Activated T-cell treated with anti-CD3 and anti-CD28 coated beads, Interleukin-2, amount 50 U/mL, for 72 hours (primary cell): Measurements from ENCODE around the gene PLCXD3. TPM values are rescaled to one million over a fixed set of nuclear protein-coding genes. Genes with fewer than 3 reads are reported as not detected.

Source experiments
- ATAC-seq, 2 donors: fragments of 150-1000 bp; cut with Tn5 transposase; replicated peaks in 1 of 2; 2 replicates each; pipeline ENCODE4 v1.10.0; 2021; ENCODE audit warnings: moderate library complexity in 2 of 2, mild to moderate bottlenecking in 1 of 2
- DNase-seq, 2 donors: peaks; one replicate each; pipeline ENCODE4 v3.0.0; 2021 to 2022; ENCODE audit warnings: mixed read lengths in 1 of 2
- H3K27ac Mint-ChIP-seq: one replicate; pipeline ENCODE4 v1.8.0; 2022; ENCODE audit warnings: mild to moderate bottlenecking, moderate library complexity, mixed read lengths
- H3K27me3 Mint-ChIP-seq: one replicate; pipeline ENCODE4 v1.8.0; 2022; ENCODE audit warnings: low read depth, mixed read lengths
- H3K36me3 Mint-ChIP-seq, 2 donors: one replicate each; pipeline ENCODE4 v1.8.0; 2022; ENCODE audit warnings: mixed read lengths in 2 of 2, mild to moderate bottlenecking in 1 of 2; ENCODE audit not compliant: insufficient read depth in 2 of 2
- H3K4me1 Mint-ChIP-seq: one replicate; pipeline ENCODE4 v1.8.0; 2022; ENCODE audit warnings: low read depth, mixed read lengths
- H3K4me3 Mint-ChIP-seq, 2 donors: one replicate each; pipeline ENCODE4 v1.8.0; 2022; ENCODE audit warnings: mild to moderate bottlenecking in 2 of 2, mixed read lengths in 2 of 2, moderate library complexity in 2 of 2
- H3K9me3 Mint-ChIP-seq, 2 donors: one replicate each; pipeline ENCODE4 v1.8.0; 2022; ENCODE audit warnings: mixed read lengths in 2 of 2
- total RNA-seq, 2 donors: library from RNA; stranded (reverse); gene quantifications; one replicate each; pipeline ENCODE4 v1.2.3, GENCODE V29; 2022

Gene PLCXD3
- total RNA-seq, 2 donors from 2014 or later: not detected

DNA sequence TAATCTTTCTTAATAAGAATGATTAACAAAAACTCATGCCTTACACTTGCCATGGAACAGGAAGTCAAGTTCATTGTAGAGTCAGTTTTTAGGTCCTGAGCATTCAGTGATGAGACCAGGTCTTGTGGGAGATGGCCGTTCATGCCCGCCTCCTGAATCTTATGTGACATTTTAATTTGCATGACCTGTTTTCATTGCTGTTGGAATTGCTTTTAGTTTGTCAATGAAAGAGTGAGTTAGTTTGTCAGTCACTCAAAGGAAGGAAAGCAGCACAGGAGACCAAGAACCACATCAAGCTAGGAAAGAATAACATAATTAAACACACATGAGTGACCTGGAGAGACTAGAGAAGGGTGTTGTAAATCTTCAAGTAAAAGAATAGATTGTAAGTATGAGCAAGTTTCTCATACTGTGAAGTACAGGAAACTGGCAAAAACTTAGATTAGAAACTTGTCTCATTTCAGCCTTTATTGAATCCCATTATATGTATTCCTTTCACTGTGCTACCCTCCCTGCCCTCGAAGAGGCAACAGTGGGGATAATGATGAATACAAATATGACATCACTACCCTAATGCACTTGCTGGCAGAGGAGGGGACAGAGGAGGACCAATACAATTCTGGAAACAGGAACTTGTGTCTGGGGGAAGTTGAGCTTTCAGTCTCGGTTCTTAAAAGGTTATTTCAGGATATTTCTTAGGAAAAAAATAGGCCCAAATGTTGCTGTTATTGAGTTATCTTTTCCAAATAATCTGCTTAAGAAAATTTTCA, 232.7 kb downstream of the PLCXD3 start:
- Mint-ChIP-seq H3K27ac (no peak overlapping the region), H3K4me1 (no peaks in the 10 kb centered on the region), H3K4me3 (no peak overlapping the region), H3K36me3 (no peaks in the 10 kb centered on the region), H3K27me3 (no peaks in the 10 kb centered on the region), H3K9me3 (peaks cover 0 to 1% of the 10 kb centered on the region in 2 donors)
- ATAC-seq: no peak
- DNase-seq: no peak

DNA sequence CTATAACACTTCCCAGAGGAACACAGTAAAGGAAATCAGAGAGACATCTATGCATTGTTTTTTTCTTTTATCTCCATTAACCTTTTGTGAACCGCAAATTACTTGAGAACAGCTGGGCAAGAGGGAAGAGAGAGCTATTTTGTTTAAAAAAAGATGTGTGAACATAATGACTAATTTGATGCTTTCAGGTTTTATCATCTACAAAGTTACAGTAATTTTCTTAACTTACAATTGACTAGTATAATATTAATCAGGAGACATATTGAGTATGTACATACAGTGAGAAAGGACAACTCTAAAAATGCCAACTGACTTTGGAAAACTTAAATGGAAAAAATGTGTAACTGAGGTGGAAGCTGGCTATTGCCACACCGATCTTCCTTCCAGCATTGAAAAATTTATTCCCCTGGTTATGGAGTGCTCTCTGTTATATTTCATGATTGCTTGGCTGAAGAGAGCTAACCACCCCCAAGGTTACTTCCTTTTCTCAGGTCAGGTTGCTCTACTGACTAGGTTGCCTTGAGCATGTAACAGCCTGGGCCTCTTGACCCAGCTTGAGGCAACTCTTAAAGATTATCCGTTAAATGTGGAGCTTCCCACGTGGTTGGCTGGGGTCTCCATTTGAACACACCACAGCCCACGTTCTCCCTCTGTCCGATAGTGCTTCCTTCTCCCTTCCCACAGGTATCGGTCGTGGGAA, 234.4 kb downstream of the PLCXD3 start:
- no peaks in the 10 kb centered on the region for H3K4me1 Mint-ChIP-seq

DNA sequence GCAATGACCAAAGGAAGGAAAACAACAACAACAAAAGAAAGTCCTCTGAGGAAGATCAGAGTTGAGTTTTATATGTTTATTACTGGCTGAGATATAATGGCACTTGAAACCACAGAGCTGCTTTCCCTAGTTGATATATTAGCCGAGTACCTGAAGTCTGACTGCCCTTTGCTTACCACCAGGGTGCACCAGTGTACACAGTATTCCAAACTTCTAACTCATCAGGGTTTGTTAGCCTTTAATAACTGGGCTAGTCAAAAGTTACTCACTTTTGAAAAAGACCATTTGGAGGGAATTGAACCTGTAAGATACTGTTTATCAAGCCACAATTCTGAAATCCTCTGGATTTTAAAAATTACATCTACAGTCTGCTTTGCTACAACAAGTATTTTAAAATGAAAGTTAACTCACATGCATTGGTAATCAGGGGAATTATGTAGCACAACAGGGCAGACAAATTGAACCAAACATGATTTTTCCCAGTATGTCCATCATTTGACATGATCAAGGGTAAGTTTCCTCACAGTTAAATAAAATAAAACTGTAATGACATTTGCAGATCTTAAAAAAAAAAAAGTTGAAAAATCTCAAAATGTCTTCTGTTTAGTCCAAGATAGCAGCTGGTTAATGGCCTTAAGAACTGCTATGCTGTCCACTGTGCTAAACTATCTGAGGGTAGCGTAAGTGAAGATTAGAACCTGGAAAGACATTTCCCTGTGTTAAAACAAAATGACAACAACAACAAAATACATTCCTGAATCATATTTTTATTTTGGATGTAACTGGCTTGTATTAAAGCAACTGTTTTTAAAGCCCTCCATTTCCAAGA, 239.8 kb downstream of the PLCXD3 start:
- ATAC-seq (no peak), DNase-seq (no peak)
- Mint-ChIP-seq H3K9me3 (no peaks in the 10 kb centered on the region), H3K27me3 (no peaks in the 10 kb centered on the region), H3K27ac (no peak overlapping the region), H3K36me3 (no peaks in the 10 kb centered on the region), H3K4me3 (no peak overlapping the region), H3K4me1 (no peaks in the 10 kb centered on the region)

More for the DNA sequence above, 234.4 kb downstream of the PLCXD3 start:
- peaks cover 0 to 1% of the 10 kb centered on the region in 2 donors for H3K9me3 Mint-ChIP-seq
- H3K27me3 Mint-ChIP-seq: no peaks in the 10 kb centered on the region
- H3K36me3 Mint-ChIP-seq: no peaks in the 10 kb centered on the region
- H3K27ac Mint-ChIP-seq: no peak overlapping the region
- no peak overlapping the region for H3K4me3 Mint-ChIP-seq
- ATAC-seq (no peak), DNase-seq (no peak)

DNA sequence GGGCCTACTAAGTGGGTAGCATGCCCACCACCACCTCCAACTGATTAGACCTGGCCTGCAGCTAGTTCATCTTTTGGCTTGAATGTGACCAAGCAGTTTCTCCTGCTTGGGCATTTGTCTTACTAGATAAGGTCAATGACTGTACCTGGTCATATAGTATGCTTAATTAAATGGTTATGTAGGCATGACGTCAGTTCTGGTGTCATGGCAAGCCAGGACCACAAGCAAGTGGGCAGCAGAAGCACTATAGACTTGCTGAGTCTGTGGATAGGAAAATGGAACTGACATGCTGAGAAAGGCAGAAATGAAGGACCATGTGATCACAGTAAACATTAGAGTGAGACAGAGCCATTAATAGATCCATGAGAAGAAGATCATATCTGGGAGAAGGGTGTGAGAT, 241.5 kb downstream of the PLCXD3 start:
- no peaks in the 10 kb centered on the region for H3K9me3 Mint-ChIP-seq
- no peaks in the 10 kb centered on the region for H3K27me3 Mint-ChIP-seq
- no peak overlapping the region for H3K27ac Mint-ChIP-seq
- H3K4me3 Mint-ChIP-seq: no peak overlapping the region
- ATAC-seq: no peak
- H3K4me1 Mint-ChIP-seq: no peaks in the 10 kb centered on the region
- no peak for DNase-seq
- H3K36me3 Mint-ChIP-seq: no peaks in the 10 kb centered on the region

DNA sequence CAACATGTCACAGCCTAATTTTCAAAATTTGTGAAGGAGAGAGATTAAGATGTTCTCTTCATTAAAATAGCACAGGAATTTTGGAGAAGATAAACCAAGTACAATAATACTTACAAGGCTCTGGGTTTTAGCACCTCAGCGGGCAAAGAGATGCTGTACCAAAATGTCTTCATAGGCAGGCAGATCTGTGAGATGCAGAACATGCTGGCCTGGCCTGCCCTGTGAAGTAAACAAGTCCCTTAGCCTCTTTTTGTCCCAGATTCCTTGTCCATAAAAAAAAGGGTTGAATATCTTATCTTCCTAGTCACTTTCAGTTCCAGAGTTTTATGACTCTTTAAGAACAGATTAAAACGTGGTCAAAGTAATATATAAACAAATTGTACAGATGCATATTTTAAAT, 244.0 kb downstream of the PLCXD3 start:
- Mint-ChIP-seq H3K27me3 (no peaks in the 10 kb centered on the region), H3K4me1 (no peaks in the 10 kb centered on the region), H3K27ac (no peak overlapping the region), H3K4me3 (no peak overlapping the region), H3K36me3 (no peaks in the 10 kb centered on the region), H3K9me3 (no peaks in the 10 kb centered on the region)
- DNase-seq (no peak), ATAC-seq (no peak)

DNA sequence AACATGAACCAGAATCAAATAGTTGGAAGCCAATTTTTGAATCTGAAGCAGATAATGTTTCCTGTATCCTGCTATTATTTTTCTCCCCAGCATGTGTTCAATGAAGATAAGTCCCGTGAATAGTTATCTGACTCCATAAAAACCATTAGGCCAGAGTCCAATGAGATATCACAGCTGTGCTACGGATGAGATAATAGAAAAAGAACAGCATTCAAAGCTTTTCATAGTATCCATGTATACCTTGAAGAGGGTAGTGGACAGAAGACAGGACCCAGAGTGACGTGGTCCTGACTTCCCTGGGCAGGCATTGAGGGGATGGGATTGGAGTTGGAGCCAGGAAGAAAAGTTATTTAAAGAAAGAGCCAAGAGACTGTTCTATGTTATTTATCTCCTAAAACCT, 246.4 kb downstream of the PLCXD3 start:
- H3K4me1 Mint-ChIP-seq: no peaks in the 10 kb centered on the region
- no peaks in the 10 kb centered on the region for H3K9me3 Mint-ChIP-seq
- ATAC-seq: no peak
- H3K27ac Mint-ChIP-seq: no peak overlapping the region
- H3K4me3 Mint-ChIP-seq: no peak overlapping the region
- H3K36me3 Mint-ChIP-seq: no peaks in the 10 kb centered on the region
- H3K27me3 Mint-ChIP-seq: no peaks in the 10 kb centered on the region
- no peak for DNase-seq

DNA sequence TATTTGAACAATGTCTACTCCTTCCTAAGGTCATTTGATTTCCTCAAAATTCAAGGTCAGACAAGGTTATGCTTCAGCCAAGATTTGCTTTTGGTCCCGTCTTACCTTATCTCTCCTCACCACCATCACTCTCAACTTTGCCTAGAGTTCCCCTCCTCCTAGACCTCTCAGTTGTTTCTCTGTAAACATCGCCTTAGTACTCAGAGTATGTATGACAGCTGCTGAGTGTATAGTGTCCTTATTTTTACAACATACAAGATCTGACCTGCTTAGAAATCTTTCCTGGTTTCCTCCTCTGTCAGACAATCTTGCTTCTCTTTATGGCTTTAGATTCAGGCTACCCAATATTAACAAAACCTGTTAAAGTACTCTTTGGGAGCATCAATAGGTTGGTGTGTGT, 247.1 kb downstream of the PLCXD3 start:
- Mint-ChIP-seq H3K27me3 (no peaks in the 10 kb centered on the region), H3K4me1 (no peaks in the 10 kb centered on the region), H3K9me3 (no peaks in the 10 kb centered on the region), H3K36me3 (no peaks in the 10 kb centered on the region), H3K27ac (no peak overlapping the region), H3K4me3 (no peak overlapping the region)
- DNase-seq (no peak), ATAC-seq (no peak)
